GM19372 (cell line): ENCODE results near the gene CLCN2.

Experiments
- ATAC-seq: cut with Tn5 transposase; IDR thresholded peaks from one replicate; pipeline ENCODE4 v1.9.1; 2021; ENCODE audit warnings: mild to moderate bottlenecking, low read depth, moderate library complexity; ENCODE audit not compliant: unreplicated experiment

CLCN2 gene

GRCh38 chr3:184333190-184333589, 28.2 kb downstream of the CLCN2 start:
- no peak for ATAC-seq

DNA sequence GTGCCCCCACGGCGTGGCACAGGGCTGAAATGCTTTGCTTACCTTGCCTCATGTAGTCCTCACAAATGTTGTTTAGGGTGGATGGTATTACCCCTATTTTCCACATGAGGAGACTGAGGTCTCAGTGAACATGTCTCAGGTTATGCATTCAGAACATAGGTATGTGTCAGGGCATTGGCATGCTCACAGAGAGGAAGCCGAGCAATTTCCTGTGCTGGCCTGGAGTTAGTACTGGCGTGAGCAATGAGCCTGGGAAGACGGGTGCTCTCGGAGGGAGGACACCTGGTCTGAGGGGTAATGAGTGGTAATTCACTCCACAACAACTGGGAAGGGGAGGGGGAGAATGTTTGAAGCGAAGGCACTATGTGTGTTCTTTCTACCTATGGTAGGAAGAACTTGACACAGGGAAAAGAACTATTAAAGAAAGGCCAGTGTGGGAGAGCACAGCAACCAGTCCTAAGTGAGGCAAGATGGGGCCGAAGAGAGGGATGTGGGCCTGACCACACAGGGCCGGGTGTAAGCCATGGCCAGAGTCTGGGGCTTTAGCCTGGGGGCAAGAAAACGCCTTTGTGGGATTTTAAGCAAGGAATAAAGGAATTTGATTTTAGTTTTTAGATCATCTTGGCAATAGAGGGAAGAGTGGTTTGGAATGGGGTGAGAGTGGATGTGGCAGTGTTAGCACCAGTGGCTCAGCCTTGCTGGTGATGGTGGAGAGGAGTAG, 28.9 kb downstream of the CLCN2 start:
- ATAC-seq = no peak

DNA sequence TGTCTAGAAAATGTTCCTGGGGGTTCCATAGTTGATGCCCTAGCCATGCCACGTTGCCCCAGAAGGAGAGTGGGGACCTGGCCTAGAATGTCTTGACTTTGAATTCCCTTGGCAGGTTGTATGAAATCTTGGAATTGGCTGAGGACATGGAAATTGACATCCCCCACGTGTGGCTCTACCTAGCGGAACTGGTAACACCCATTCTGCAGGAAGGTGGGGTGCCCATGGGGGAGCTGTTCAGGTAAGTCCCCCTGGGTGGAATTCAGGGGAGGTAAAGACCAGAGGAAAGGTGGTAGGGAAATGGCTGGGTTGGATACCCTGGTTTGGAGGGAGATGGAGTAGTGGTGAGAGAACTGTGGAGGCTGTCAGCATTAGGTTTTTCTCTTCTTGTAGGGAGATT, 32.9 kb downstream of the CLCN2 start:
- ATAC-seq = no peak

DNA sequence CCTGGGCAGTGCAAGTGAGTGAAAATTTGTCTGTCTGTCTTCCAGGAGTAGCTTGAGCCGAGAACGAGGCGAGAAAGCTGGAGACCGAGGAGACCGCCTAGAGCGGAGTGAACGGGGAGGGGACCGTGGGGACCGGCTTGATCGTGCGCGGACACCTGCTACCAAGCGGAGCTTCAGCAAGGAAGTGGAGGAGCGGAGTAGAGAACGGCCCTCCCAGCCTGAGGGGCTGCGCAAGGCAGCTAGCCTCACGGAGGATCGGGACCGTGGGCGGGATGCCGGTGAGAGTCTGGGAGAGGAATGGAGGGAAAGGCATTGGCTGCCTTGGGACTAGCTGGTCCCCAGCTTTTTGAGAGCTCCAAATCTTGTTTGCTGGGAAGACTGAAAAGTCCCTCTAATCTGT, 34.2 kb downstream of the CLCN2 start:
- no peak for ATAC-seq

DNA sequence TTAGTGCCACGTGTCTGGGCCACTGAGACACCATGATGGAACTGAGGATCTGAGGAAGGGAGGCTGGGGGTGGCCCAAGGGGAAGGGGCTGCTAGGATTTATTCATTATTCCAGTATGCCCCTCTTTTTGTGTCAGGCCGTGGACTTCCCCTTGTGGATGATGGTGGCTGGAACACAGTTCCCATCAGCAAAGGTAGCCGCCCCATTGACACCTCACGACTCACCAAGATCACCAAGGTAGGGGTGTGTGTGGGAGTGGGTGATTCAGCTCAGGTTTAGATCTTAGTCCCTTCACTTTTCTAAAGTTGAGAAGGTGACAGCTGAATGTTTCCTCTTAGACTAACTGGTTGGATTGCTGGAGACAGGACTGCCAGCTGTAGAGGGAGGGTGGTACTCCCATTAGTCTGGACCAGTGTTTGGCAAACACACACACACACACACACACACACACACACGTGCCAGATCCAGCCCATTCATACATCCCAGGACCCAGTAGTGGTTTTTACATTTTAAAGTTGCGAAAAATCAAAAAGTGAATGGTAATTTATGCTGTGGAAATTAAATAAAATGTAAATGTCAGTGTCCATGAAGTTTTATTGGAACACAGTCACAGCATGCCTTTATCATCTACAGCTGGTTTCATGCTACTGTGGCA, 35.6 kb downstream of the CLCN2 start:
- ATAC-seq = no peak

DNA sequence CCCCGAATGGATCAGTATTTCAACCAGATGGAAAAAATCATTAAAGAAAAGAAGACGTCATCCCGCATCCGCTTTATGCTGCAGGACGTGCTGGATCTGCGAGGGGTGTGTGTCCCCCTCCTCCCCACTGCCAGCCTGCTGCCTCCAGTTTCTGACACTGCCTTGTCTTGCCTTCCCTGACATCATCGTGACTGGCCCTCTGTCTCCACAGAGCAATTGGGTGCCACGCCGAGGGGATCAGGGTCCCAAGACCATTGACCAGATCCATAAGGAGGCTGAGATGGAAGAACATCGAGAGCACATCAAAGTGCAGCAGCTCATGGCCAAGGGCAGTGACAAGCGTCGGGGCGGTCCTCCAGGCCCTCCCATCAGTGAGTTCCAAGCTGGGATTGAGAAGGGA, 36.1 kb downstream of the CLCN2 start:
- ATAC-seq = no peak

GRCh38 chr3:184323696-184324095, 37.7 kb downstream of the CLCN2 start:
- no peak for ATAC-seq

DNA sequence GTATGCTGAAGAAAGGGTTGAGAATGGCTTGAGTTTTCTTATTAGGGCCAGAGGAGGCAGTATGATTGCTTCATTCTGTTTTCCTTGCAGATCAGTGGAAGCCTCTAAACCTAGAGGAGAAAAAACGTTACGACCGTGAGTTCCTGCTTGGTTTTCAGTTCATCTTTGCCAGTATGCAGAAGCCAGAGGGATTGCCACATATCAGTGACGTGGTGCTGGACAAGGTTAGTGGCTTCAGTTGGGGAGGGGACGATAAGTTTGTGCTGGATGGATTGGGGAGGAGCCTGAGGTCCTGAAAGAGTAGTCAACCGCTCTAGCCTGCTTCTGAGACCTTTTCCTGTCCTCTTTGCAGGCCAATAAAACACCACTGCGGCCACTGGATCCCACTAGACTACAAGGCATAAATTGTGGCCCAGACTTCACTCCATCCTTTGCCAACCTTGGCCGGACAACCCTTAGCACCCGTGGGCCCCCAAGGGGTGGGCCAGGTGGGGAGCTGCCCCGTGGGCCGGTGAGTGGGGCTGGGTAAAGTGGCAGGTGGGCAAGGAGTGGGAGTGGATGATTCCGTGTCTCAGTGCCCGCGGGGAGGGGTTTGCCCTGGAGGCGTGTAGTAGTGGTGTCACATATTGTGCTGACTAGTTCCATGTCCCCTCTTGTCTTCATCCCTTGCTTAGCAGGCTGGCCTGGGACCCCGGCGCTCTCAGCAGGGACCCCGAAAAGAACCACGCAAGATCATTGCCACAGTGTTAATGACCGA, 38.5 kb downstream of the CLCN2 start:
- no peak for ATAC-seq

- ATAC-seq = no peak
These were observed 39.7 kb downstream of the CLCN2 start for GRCh38 chr3:184321666-184322065.

GRCh38 chr3:184320104-184320445, 41.3 kb downstream of the CLCN2 start:
- no peak for ATAC-seq

- no peak for ATAC-seq
These were observed 44.2 kb downstream of the CLCN2 start for GRCh38 chr3:184317201-184317600.

GRCh38 chr3:184316792-184317191, 44.6 kb downstream of the CLCN2 start:
- ATAC-seq = no peak

GRCh38 chr3:184315871-184316661, 45.3 kb downstream of the CLCN2 start:
- no peak for ATAC-seq

DNA sequence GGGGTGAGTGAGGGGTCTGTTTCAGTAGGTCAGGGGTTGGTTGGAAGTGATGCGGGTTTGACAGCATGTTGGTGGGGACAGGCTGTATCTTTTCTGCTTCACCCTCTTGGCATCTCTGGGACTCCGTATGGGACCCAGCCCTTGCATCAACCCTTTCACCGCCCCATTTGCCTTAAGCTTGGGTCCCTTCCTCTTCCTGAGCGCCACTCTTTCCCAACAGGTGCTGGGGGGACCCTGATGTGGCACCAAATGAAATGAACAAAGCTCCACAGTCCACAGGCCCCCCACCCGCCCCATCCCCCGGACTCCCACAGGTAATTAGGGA, 45.9 kb downstream of the CLCN2 start:
- no peak for ATAC-seq

GRCh38 chr3:184314700-184315542, 46.5 kb downstream of the CLCN2 start:
- ATAC-seq = peak; percentile 43

- ATAC-seq = peak; percentile 90
These were observed 47.1 kb downstream of the CLCN2 start, which contains the start of gene EIF4G1 for GRCh38 chr3:184314363-184314699. Gene EIF4G1, plus strand, starts transcription at chr3:184314606. Its CDS starts 1,191 bp downstream, at chr3:184315797.

DNA sequence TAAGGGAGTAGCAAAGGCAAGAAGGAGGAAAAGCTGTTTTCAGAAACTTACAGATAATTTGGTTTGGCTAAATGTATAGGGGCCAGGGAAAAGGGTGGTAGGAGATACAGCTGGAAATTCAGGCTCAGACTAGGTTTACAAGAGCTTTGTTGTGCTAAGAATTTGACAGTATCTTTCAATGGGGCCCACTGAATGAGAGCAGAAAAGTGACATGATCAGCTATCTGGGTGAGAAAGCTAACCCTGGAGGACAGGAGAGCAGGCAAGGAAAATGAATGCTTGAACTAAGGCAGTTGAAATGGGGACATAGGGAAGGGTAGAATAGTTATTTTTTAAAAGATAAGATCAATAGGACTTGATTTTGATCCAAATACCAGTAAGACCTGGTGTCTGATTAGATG, 49.8 kb downstream of the CLCN2 start:
- no peak for ATAC-seq

DNA sequence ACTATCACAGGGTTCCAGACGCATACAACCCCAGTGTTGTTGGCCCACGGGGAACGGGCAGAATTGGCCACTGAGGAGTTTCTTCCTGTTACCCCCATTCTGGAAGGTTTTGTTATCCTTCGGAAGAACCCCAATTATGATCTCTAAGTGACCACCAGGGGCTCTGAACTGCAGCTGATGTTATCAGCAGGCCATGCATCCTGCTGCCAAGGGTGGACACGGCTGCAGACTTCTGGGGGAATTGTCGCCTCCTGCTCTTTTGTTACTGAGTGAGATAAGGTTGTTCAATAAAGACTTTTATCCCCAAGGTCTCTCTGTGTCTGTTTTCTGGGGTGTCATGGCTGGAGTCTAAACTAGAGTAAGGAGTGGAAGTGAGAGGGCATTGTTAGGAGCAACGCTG, 52.7 kb downstream of the CLCN2 start:
- ATAC-seq = no peak

DNA sequence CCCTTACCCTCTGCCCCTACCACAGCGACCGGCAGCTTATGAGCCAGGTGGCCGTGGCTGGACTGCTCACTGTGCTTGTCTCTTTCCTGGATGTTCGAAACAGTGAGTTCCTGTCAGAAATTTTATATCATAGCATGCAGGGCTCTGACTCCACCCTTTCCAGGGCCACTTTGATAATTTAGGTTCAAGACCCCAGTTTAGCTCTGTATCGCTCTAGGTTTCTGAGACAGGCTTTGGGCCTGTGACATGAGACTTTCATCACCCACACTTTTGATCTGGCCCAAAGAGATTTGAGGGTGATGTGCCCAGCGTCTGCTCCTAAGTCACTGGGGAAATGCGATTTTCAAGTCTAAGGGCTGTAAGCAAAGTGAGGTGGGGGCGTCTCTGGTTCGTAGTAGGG, 53.5 kb downstream of the CLCN2 start:
- ATAC-seq = no peak

DNA sequence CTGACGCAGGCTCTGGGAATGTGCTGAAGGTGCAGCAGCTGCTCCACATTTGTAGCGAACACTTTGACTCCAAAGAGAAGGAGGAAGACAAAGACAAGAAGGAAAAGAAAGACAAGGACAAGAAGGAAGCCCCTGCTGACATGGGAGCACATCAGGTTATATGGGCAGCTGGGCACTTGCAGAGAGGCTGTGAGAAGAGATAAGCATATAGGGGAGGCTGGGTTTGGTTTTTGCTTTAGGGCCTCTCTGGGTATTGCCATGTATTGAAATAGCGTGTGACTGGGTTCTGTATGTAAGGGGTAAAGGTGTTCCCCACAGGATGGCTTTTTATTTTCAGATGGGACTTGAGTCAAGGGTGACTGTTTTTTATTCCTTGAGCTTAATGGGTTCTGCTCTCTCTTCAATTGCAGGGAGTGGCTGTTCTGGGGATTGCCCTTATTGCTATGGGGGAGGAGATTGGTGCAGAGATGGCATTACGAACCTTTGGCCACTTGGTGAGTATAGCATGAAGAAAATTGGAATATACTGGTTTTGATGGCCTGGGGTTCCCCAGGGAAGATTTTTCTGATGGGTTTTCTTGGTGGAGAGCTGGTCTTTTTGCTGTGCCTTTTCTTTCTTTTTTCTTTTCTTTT, 54.9 kb downstream of the CLCN2 start:
- ATAC-seq = no peak
